DMS53 (cell line): Measurements from ENCODE around the gene RARG.

Experiments
- DNase-seq: peaks from one replicate; lab custom pipeline; 2025; lab: John Stamatoyannopoulos, UW

RARG gene

GRCh38 chr12:53223389-53224060 is 8.5 kb downstream of the RARG start:
- DNase-seq, result no peak

- no peak for DNase-seq
Observed at GRCh38 chr12:53222806-53223261, 9.2 kb downstream of the RARG start.

- no peak for DNase-seq
Observed at GRCh38 chr12:53222170-53222721, 9.8 kb downstream of the RARG start.

DNA sequence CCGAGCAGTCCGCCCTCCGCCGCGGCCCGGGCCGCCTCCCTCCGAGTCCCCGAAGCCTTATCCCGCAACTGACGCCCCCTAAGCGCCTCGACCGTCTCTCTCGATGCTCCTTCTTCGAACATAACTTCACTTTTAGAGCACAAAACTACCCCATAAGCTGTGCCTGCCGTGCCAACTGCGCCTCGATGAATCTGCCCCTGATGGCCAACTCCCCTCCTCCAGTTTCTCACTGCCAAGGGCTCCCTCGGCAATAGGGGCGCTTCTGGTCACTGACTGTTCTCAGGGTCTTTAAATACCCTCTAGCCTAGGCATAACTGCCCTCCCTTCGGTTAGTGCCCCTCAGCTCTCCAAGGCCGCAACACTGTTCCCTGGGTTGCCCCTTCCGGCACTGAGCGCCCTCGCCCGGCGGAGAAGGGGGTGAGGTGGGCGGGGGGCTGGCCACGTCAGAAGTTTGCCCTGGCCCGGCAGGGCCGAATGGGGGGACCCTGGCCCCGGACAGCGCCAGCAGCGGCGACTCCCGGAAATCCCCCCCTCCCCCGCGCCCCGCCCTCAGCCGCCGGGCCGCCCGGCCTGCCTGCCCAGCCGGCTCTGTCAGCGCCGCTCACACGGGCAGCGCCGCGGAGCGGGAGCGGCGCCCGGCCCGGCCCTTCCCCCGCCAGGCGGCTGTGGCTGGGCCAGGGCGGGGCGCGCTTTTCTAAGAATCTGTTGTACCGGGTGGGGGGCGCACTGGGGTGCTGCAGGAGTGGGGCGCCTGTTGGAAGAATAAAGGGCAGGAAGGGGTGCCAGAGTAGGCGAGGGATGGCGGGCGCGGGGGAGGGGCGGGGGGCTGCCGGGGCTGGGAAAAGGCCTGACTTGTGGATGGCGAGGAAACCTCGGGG is 10.6 kb downstream of the RARG start:
- DNase-seq, result peak; percentile 82

DNA sequence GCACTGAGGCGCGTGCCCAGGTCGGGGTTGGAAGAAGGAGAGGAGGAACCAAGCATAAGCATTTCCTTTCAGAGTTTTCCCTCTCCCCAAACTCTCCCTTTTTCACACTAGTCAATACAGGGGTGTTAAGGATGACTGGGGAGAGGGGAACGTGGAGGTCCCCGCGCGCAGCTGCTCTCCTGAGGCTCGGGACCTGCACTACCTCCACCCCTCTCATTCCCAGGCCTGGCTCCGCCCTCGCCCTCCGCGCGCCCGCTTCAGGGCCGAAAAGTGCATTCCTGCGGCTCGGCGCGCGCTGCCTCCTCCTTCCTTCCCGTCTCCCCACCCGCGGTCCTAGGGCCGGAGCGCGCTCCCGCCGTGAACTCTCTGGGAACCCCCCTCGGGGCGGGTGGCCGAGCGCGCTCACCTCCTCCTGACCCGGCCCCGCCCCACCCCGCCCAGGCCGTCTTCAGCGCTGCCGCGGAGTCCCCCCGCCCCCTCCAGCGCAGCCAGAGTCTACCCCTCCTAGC is 11.3 kb downstream of the RARG start:
- DNase-seq, result peak; percentile 96

- peak; percentile 88 for DNase-seq
Observed at GRCh38 chr12:53219956-53220693, 11.9 kb downstream of the RARG start.

GRCh38 chr12:53219292-53219955 is 12.6 kb downstream of the RARG start:
- peak; percentile 45 for DNase-seq

- no peak for DNase-seq
Observed at GRCh38 chr12:53218551-53219291, 13.3 kb downstream of the RARG start.

DNA sequence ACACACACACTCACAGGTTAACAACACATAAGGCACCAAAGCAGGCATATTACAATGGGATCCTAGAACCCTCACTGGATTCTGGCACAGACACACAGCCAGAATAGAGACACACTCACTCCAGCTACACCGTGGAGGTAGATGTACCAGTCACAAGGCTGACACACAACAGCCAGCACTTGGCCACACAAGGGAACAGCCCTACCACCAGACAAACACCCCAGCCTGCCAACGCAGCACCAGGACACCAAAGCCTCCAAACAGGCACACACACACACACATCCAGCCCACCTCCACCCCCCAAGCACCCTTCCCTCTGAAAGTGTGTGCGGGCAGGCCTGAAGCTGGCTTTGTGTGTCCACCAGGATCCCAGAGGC is 14.1 kb downstream of the RARG start:
- no peak for DNase-seq

- DNase-seq, result no peak
Observed at GRCh38 chr12:53217051-53217930, 14.7 kb downstream of the RARG start.

DNA sequence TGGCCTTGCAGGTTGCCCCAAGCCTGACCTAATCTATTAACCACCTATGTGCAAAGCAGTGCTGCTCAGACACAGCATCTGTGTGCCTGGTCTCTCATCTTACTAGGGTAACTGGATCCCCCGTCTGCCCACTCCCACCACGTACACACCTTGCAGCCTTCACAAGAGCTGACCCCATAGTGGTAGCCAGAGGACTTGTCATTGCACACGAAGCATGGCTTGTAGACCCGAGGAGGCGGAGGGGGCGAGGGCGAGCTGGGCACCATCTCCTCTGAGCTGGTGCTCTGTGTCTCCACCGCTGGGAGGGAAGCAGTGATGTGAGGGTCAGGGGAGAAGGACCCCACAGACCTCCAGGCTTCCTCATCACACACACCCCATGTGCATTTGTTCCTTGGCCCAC is 16.5 kb downstream of the RARG start:
- no peak for DNase-seq

GRCh38 chr12:53214687-53215455 is 17.1 kb downstream of the RARG start:
- DNase-seq, result no peak

DNA sequence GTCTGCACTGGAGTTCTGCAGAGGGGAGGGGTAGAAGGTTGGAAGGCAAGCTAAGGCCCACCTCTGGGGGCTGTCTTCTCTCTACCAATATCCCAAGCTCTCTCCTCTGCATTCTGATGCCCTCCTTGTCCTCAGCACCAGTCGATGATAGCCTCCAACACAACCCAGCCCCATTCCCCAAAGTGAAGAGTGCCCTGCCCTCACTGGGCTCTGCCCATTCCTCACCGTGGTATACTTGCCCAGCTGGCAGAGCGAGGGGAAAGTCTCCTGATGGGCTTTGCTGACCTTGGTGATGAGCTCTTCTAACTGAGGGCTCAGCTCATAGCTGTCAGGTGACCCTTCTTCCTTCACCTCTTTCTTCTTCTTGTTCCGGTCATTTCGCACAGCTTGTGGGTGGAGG is 17.8 kb downstream of the RARG start:
- no peak for DNase-seq

GRCh38 chr12:53213348-53213747 is 18.7 kb downstream of the RARG start:
- DNase-seq, result peak; percentile 89

GRCh38 chr12:53212931-53213330 is 19.1 kb downstream of the RARG start:
- peak; percentile 58 for DNase-seq

- no peak for DNase-seq
Observed at GRCh38 chr12:53211476-53212381, 20.3 kb downstream of the RARG start.

GRCh38 chr12:53210843-53211242 is 21.2 kb downstream of the RARG start:
- no peak for DNase-seq

- DNase-seq, result no peak
Observed at GRCh38 chr12:53208877-53209463, 23.0 kb downstream of the RARG start.
